COLO668 (cell line): Measurements from ENCODE around the gene RHNO1.

Experiments
- DNase-seq: peaks from one replicate; lab custom pipeline; 2025; ENCODE audit not compliant: unreplicated experiment; lab: John Stamatoyannopoulos, UW

RHNO1 gene

DNA sequence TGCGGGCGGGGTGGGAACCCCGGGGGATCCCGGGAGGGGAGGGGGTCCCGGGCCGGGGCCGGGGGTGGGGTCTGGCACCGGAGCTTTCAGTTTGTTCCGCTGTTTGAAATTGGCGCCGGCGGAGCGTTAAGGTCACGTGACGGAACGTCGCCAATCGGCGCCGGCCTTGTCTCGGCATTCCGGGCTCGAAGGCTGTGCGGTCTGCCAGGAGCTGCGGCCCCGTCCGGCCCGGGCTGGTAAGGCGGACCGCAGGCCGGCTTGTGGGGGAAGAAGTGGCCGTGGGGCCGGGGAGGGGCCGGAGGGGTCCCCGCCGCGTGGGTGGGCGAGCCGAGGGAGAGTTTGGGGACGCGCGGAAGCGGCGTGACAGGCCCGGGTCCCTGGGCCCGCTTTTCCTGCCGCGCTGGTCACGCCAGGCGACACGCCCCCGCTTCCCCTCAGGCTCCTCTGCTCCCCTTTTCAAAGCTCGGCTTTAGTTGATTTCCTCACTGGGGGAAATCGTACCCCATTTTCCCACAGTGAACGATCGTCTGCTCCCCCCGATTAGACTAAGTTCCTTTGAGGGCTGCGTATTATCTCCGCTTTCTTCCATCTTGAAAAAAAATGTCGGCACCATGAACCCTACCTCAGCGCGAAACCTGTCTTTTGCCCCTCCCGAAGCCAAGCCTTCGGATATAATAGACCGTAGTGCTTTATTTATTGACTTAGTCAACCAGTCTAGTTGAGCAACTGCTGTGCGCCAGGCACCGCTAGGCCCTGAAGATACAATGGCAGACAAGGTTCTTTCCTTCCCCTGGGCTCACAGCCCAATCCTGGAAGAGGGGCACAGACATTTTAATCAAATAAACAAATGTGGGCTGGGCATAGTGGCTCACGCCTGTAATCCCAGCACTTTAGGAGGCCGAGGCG is at the start of gene RHNO1, which contains the start of gene FOXM1:
TSS of gene RHNO1 (plus strand) at position 177 of the 906 bp plus-strand sequence. CDS start 8,144 bp downstream, outside the sequence.
TSS of gene FOXM1 (minus strand) at position 128 of the 906 bp plus-strand sequence. CDS start 2,696 bp downstream, outside the sequence.
- peak; percentile 80 for DNase-seq

DNA sequence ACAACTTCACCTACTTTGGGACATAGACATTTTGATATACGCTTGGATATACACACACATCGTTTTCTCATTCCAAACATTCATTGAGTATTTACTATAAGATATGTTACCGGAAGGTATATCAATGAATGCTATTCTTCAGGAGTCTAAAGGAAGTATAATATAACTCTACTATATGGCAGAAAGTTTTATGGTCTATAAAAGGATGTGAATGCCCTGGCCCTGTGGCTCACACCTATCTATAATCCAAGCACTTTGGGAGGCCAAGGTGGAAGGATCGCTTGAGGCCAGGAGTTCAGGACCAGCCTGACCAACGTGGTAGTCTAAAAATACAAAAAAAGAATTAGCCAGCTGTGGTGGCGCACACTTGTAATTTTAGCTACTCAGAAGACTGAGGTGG is 47.7 kb upstream of the RHNO1 start:
- DNase-seq, result no peak

GRCh38 chr12:2832550-2833127 is 44.4 kb upstream of the RHNO1 start:
- DNase-seq, result no peak

GRCh38 chr12:2833327-2833726 is 43.7 kb upstream of the RHNO1 start:
- no peak for DNase-seq

GRCh38 chr12:2833810-2834209 is 43.2 kb upstream of the RHNO1 start:
- DNase-seq, result no peak

DNA sequence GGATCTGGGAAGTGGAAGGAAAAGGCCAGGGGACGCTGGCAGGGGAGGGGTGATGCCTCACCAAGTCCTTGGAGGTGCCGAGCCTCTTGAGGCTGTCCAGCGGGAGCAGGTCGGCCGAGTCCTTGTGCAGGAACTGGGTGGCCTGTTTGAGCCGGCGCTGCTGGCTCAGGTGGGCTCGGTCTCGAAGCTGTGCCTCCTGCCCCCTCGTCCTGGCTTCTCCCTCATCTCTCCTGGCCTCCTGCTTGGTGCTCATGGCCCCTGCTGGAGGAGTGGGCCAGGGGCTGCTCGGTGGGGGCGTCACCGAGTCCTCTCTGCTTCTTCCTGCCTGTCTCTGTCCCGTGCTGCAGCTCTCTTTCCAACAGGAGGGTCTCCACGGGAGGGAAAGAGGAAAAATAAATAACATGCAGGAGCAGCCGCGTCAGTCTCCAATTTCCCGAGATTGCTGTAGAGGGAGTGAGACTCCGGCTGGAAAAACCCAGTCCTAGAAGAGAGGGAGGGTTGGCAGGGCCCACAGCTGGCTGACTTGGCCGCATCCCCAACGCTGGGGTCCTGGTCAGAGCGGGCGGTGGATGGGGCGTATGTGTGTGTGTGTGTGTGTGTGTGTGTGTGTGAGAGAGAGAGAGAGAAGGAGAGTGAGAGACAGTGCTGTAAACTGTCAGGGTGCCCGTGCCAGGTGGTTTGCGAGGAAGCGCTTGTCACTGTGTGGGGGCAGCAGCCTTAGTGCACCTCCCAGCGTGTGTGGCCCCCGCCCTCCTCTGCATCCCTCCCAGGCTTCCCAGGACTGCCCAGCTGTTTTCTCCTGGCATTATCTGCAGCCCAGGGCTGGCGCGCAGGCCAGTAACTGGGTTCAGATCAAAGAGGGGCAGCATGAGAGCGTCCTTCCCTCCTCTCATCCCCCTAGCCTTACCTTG is 42.2 kb upstream of the RHNO1 start, which contains the start of gene NRIP2:
TSS of gene NRIP2 (minus strand) at position 455 of the 911 bp plus-strand sequence. CDS start at position 403, 52 bp downstream.
- DNase-seq, result no peak

DNA sequence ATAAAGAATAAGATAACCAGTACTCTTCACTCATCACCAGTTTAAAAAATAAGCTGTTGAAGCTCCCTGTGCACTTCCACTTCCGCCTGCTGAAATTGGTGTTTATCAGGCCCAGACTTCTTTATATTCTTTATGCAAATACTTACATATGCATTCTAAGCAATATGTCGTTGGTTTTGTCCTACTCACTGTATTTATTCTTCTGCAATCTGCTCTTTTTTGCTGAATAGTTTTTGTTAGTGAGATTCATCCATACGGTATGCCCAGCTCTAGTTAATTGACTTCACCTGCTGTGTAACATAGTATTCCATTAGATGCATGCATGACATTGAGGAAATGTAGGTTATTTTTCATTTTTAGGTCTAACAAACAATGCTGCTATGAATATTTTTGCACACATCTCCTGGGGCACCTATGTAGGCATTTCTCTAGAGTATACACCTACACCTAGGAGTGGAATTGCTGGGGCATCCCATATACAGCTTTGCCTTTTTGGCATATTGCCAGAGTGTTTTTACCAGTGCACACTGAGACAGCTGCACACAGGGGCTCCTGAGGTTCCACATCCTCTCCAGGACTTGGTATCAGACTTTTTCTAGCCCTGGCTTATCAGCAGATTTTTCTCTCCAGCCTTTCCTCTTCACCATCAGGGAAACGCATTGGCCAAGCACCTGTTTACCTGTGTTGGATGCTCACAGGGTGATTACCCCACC is 41.2 kb upstream of the RHNO1 start:
- DNase-seq, result no peak

GRCh38 chr12:2836574-2836973 is 40.4 kb upstream of the RHNO1 start:
- no peak for DNase-seq

DNA sequence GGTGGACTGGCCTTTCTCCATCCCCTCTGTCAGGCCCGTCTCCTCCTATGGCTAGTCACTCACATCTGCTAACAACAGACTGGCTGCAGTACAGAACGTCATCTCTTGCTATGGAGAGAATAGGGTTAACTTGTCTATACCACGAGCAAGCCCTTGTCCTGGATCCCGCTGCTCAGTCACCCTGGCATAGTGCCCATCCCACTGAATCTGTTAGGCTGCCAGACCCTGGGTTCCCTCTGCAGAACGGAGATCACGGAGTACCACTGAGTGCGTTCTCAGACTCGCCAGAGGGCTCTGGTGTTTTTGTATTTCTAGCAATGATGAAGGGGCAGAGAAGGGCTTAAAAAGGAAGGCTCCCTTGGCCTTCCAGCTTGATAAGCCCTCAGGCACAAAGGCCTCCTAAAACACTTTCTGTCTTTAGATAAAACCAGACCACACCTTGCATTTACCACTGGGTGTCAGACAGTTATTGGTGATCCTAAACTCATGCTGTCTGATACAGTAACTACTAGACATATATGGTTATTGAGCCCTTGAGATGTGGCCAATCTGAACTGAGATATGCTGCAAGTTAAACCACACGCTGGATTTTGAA is 35.9 kb upstream of the RHNO1 start:
- no peak for DNase-seq

DNA sequence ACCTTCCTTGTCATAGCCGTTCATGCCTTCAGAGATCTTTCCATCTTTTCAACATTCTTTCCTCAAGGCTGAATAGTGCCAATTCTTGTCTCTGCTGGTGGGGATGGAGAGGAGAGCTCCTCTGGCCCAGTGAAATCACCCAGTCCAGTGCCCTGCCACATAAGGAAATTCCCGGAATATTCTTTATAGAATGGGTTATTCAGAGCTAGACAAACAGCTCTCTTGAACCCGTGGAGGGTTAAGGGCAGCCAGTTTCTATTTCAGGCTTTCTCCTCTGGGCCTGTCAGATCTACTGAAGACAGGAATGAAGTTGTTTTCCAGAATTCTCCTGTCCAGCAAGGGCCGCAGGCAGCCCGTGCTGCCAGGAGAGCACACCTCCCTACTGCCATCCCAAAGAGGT is 34.1 kb upstream of the RHNO1 start:
- DNase-seq, result no peak

DNA sequence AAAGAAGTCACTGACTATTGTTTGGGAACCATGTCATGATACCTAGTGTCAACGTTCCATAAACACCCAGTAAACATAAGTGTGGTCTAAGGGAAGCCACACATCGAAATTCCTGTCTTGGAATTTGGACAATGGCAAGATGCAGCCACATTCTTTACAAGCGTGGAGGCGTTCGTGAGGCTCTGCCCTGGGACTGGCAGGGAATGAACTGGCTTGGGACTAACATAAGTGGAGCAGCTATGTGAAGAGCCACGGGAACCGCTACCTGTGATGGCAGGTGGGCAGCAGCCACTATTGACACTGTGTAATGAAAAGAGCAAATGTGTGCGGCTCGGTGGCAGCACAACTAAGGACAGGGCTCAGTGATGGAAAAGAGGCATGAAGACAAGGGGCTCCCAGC is 32.2 kb upstream of the RHNO1 start:
- no peak for DNase-seq

DNA sequence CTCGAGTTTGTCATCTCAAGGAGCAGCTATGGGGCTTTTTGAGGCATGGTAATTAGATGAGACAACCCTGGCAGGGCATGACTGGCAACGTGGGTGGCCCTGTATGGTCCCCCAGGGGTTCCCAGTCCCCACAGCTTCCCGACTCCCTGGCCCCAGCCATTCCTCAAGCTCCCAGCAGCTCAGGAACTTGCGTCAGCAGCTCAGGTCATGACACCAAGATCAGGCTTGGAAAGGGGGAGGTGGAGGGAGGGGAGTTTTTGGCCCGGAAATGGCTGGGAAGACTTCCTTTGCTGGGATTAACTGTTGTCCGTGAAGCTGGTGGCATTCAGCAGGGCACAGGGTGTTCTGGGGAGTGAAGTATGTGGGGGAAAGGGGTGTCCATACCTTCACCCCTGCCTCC is 31.7 kb upstream of the RHNO1 start:
- no peak for DNase-seq

DNA sequence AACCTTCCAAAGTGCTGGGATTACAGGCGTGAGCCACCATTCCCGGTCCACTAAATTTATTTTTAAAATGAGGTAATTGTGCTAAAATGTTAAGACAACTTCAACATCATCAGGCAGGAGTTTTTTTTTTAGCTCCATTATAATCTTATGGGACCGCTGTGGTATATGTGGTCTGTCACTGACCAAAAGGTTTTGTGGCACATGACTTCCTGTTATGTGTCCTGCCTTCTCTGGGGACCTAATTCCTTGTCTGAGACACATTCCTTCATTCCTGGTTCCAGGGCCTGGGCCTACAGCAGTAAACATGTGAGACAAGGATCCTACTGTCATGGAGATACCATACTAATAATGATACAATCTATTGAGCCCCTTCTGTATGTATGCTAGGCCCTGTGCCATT is 25.1 kb upstream of the RHNO1 start:
- no peak for DNase-seq

GRCh38 chr12:2853626-2854025 is 23.4 kb upstream of the RHNO1 start:
- peak; percentile 39 for DNase-seq

GRCh38 chr12:2854669-2855453 is 22.2 kb upstream of the RHNO1 start:
- no peak for DNase-seq

GRCh38 chr12:2855546-2855945 is 21.5 kb upstream of the RHNO1 start:
- no peak for DNase-seq

DNA sequence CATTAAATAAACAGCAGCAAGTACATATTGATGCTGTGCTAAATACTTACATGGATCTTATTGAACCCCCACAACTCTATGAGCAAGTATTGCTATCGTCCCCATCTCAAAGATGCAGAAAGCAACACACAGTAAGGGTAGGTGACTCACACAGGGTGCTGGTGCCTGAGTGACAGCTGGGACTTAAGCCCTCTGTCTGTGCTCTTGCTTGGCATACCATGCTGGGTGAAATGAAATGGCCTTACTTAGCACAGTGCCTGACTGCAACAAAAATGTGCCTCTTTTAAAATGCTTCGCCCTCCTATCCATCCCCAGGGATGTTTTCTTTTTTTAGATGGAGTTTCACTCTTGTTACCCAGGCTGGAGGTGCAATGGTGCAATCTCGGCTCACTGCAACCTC is 21.0 kb upstream of the RHNO1 start:
- DNase-seq, result no peak

DNA sequence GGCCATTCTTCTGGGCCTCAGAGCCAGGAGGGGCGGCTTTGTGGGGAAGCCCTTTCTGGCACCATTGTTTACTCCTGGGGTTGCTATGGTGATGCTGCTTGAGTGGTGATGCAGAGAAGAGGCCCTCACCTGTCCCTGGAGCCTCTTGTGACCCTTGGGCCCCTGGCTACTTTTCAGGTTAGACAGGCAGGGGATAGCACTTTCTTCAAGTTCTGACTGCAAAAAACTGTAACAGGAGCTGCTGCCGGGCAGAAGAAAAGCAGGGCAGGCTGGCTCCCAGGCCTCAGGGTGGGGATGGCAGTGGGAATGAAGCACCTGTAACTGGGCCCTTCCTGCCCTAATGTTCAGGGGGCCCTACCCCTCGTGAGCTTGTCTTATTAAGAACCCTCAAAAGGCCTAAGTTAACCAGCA is 20.0 kb upstream of the RHNO1 start, which contains the start of gene TEX52:
TSS of gene TEX52 (minus strand) at position 19 of the 411 bp plus-strand sequence. CDS start at position 6, 13 bp downstream.
- DNase-seq, result peak; percentile 36

GRCh38 chr12:2857576-2857975 is 19.4 kb upstream of the RHNO1 start:
- no peak for DNase-seq
